HEK293 (cell line): ENCODE data around the gene ADAMTS4.
A peak's percentile ranks its signal among the peaks of the same experiment; 100 is the strongest.

Experiments used
- CTCF ChIA-PET: fragments of 350-600 bp; formaldehyde crosslinking; extraction: SDS; loops from one replicate; lab custom pipeline; 2021; ENCODE audit warnings: antibody characterized with exemption; lab: Yijun Ruan, JAX
- POLR2A ChIA-PET: fragments of 300-600 bp; formaldehyde crosslinking; extraction: SDS; loops from one replicate; lab custom pipeline; 2020; ENCODE audit warnings: antibody characterized with exemption, inconsistent platforms; lab: Yijun Ruan, JAX
- H3K27ac ChIP-seq: fragments of 200-500 bp; sonication (Bioruptor generic); 2 replicates; pipeline ENCODE4 v1.5.1; 2014; ENCODE audit warnings: low read depth, low read length, control low read depth, inconsistent platforms; ENCODE audit errors: extremely low read depth
- H3K36me3 ChIP-seq, 2 experiments: fragments of 200-500 bp in 1 of 2; sonication (Bioruptor generic) in 1 of 2; 1 replicate in 1 of 2; 2 replicates in 1 of 2; pipeline ENCODE4 v1.5.1; 2014 to 2017; ENCODE audit warnings: inconsistent platforms in 2 of 2, low read length in 2 of 2; ENCODE audit not compliant: control insufficient read depth in 2 of 2, insufficient read depth in 1 of 2
- H3K4me1 ChIP-seq: fragments of 200-500 bp; sonication (Bioruptor generic); 2 replicates; pipeline ENCODE4 v1.5.1; 2014; ENCODE audit warnings: mild to moderate bottlenecking, low read length, inconsistent platforms; ENCODE audit not compliant: control insufficient read depth, insufficient read depth
- H3K4me3 ChIP-seq: 2 replicates; pipeline ENCODE4 v1.5.1; 2011; ENCODE audit warnings: low read depth, mild to moderate bottlenecking, control low read depth, low read length, moderate library complexity
- H3K9me3 ChIP-seq: fragments of 200-500 bp; sonication (Bioruptor generic); 2 replicates; pipeline ENCODE4 v1.5.1; 2014; ENCODE audit warnings: low read depth, low read length, inconsistent platforms; ENCODE audit not compliant: control insufficient read depth, insufficient read depth
- PRDM10 ChIP-seq: fragments of 450-650 bp; formaldehyde crosslinking; IDR thresholded peaks from 2 replicates; pipeline ENCODE4 v1.5.1; 2016; ENCODE audit warnings: missing biosample characterization, missing genetic modification characterization
- ZEB2 ChIP-seq: fragments of 450-650 bp; formaldehyde crosslinking; IDR thresholded peaks from 2 replicates; pipeline ENCODE4 v1.5.1; 2016; ENCODE audit warnings: missing biosample characterization, missing genetic modification characterization
- ZNF223 ChIP-seq: fragments of 450-650 bp; formaldehyde crosslinking; IDR thresholded peaks from 2 replicates; pipeline ENCODE4 v1.5.1; 2016; ENCODE audit warnings: missing biosample characterization, missing genetic modification characterization
- ZNF335 ChIP-seq: fragments of 450-650 bp; formaldehyde crosslinking; conservative IDR thresholded peaks from 2 replicates; pipeline ENCODE4 v1.5.1; 2016; ENCODE audit warnings: missing biosample characterization, missing genetic modification characterization
- ZNF362 ChIP-seq: fragments of 450-650 bp; formaldehyde crosslinking; IDR thresholded peaks from 2 replicates; pipeline ENCODE4 v1.5.1; 2016; ENCODE audit warnings: missing biosample characterization, missing genetic modification characterization
- ZNF555 ChIP-seq: fragments of 450-650 bp; formaldehyde crosslinking; conservative IDR thresholded peaks from 2 replicates; pipeline ENCODE4 v1.5.1; 2017; ENCODE audit warnings: missing biosample characterization, mild to moderate bottlenecking, missing genetic modification characterization, inconsistent platforms
- ZNF658 ChIP-seq: fragments of 450-650 bp; formaldehyde crosslinking; IDR thresholded peaks from 2 replicates; pipeline ENCODE4; 2016; ENCODE audit warnings: missing biosample characterization, missing genetic modification characterization

Gene ADAMTS4

GRCh38 chr1:161218301-161219077 lies 19.6 kb upstream of the ADAMTS4 start:
- H3K27ac ChIP-seq, result no peak overlapping the region
- H3K9me3 ChIP-seq, result no peaks in the 10 kb centered on the region
- H3K4me1 ChIP-seq, result no peaks in the 10 kb centered on the region
- ChIA-PET POLR2A (interaction anchor here (1.3 kb wide), 1 partner anchor 16 kb away, joined by 3 read pairs; the partner anchor contains the start of gene NDUFS2), CTCF (interaction anchor here (0.7 to 2.5 kb wide), 11 partner anchors 8 to 164 kb away, joined by 3 to 9 read pairs (median 5); partner anchors contain the start of gene NDUFS2)
- H3K4me3 ChIP-seq, result no peak overlapping the region
- TF ChIP-seq PRDM10 (tag by site-specific recombination), result no peak
- TF ChIP-seq ZNF335 (tag by site-specific recombination), result no peak
- H3K36me3 ChIP-seq, result peaks cover 4 to 16% of the 10 kb centered on the region in 2 experiments

- Histone ChIP-seq H3K4me3 (no peak overlapping the region), H3K27ac (no peak overlapping the region), H3K4me1 (no peaks in the 10 kb centered on the region), H3K9me3 (no peaks in the 10 kb centered on the region), H3K36me3 (peaks cover 11 to 23% of the 10 kb centered on the region in 2 experiments)
- POLR2A ChIA-PET, result interaction anchor here (1.3 kb wide), 1 partner anchor 15 kb away, joined by 3 read pairs; the partner anchor contains the start of gene NDUFS2
- CTCF ChIA-PET, result interaction anchor here (0.7 to 3.4 kb wide), 6 partner anchors 8 to 164 kb away, joined by 4 to 22 read pairs (median 6); partner anchors contain the start of gene TOMM40L
- TF ChIP-seq ZEB2 (no peak), ZNF223 (0 out of 2 replicates have a peak, but pooled peaks have one; percentile 48)
Measured at GRCh38 chr1:161217831-161218230, 19.0 kb upstream of the ADAMTS4 start.

GRCh38 chr1:161216945-161217712 lies 18.3 kb upstream of the ADAMTS4 start:
- CTCF ChIA-PET, result interaction anchor here (0.5 to 3.4 kb wide), 6 partner anchors 9 to 165 kb away, joined by 4 to 22 read pairs (median 6); partner anchors contain the start of gene TOMM40L
- Histone ChIP-seq H3K27ac (no peak overlapping the region), H3K9me3 (no peaks in the 10 kb centered on the region)
- POLR2A ChIA-PET, result no interaction called here
- no peak for TF ChIP-seq ZNF555
- 0 out of 2 replicates have a peak, but pooled peaks have one; percentile 57 for TF ChIP-seq ZNF362 (tag by site-specific recombination)
- TF ChIP-seq, all 188 proteins: peak for 1
- Histone ChIP-seq H3K4me3 (no peak overlapping the region), H3K4me1 (no peaks in the 10 kb centered on the region), H3K36me3 (peaks cover 16 to 29% of the 10 kb centered on the region in 2 experiments)

GRCh38 chr1:161215076-161215475 lies 16.2 kb upstream of the ADAMTS4 start, which contains the start of gene FCER1G:
Gene FCER1G (plus strand): TSS chr1:161215295. CDS start chr1:161215322, 27 bp downstream.
- no peak for TF ChIP-seq ZNF658 (tag by site-specific recombination)
- ChIA-PET CTCF (interaction anchor here (1.6 to 3.4 kb wide), 2 partner anchors 11 to 167 kb away, joined by 6 to 22 read pairs; partner anchors contain the start of gene TOMM40L), POLR2A (interaction anchor here (1.2 to 1.4 kb wide), 2 partner anchors 11 to 13 kb away, joined by 4 to 10 read pairs; partner anchors contain the start of genes NDUFS2 and TOMM40L)
- Histone ChIP-seq H3K4me3 (no peak within 1 kb of the TSS), H3K4me1 (no peaks in the 10 kb centered on the region), H3K9me3 (no peaks in the 10 kb centered on the region), H3K27ac (no peak within 1 kb of the TSS), H3K36me3 (peaks cover 35 to 50% of the 10 kb centered on the region in 2 experiments)
